NCI-H2171 (cell line): Measurements from ENCODE around the gene HES3.
A peak's percentile ranks its signal among the peaks of the same experiment; 100 is the strongest.

Source experiments
- DNase-seq: peaks from one replicate; lab custom pipeline; 2025; lab: John Stamatoyannopoulos, UW

HES3 gene

GRCh38 chr1:6279613-6280383 is 35.8 kb downstream of the HES3 start:
- DNase-seq = no peak

GRCh38 chr1:6280761-6281451 is 36.9 kb downstream of the HES3 start:
- DNase-seq = no peak

GRCh38 chr1:6281511-6282402 is 37.8 kb downstream of the HES3 start:
- DNase-seq = no peak

- no peak for DNase-seq
Observed at GRCh38 chr1:6282577-6283270, 38.7 kb downstream of the HES3 start.

GRCh38 chr1:6285336-6285735 is 41.4 kb downstream of the HES3 start:
- DNase-seq = no peak

GRCh38 chr1:6286266-6286665 is 42.3 kb downstream of the HES3 start:
- no peak for DNase-seq

GRCh38 chr1:6287029-6287428 is 43.0 kb downstream of the HES3 start:
- no peak for DNase-seq

GRCh38 chr1:6287431-6287886 is 43.5 kb downstream of the HES3 start:
- peak; percentile 19 for DNase-seq

GRCh38 chr1:6288026-6288425 is 44.0 kb downstream of the HES3 start:
- DNase-seq = no peak

GRCh38 chr1:6288665-6289064 is 44.7 kb downstream of the HES3 start:
- DNase-seq = no peak

- no peak for DNase-seq
Observed at GRCh38 chr1:6292102-6292501, 48.1 kb downstream of the HES3 start.

- DNase-seq = no peak
Observed at GRCh38 chr1:6294080-6294889, 50.3 kb downstream of the HES3 start.

- DNase-seq = no peak
Observed at GRCh38 chr1:6294890-6295556, 51.0 kb downstream of the HES3 start.
